GM12892 (cell line): ENCODE results near the gene PPFIBP2.

Source experiments
- POLR2A ChIP-seq: IDR thresholded peaks from 2 replicates; pipeline ENCODE4 v1.6.1; 2011; ENCODE audit warnings: low read depth, low read length, control low read depth
- POLR2AphosphoS5 ChIP-seq: IDR thresholded peaks from 2 replicates; pipeline ENCODE4 v1.6.1; 2011; ENCODE audit warnings: low read depth, low read length, control low read depth
- TAF1 ChIP-seq: IDR thresholded peaks from 2 replicates; pipeline ENCODE4 v1.6.1; 2011; ENCODE audit warnings: low read depth, mild to moderate bottlenecking, control low read depth, low read length, borderline replicate concordance

- TF ChIP-seq POLR2AphosphoS5 (no peak), POLR2A (no peak), TAF1 (no peak)
Observed at GRCh38 chr11:7597620-7598019, 83.8 kb downstream of the PPFIBP2 start.
